Suprapubic skin (tissue), 4 donors: ENCODE measurements around the gene CACNA1E. TPM values are rescaled to one million over a fixed set of nuclear protein-coding genes. Genes with fewer than 3 reads are reported as not detected.

Source experiments
- DNase-seq, 2 donors: peaks; one replicate each; pipeline ENCODE4 v3.0.0-alpha.2; 2019; ENCODE audit warnings: low spot score in 2 of 2
- H3K27ac ChIP-seq: fragments of 200-600 bp; sonication (generic); one replicate; pipeline ENCODE4 v1.5.1; 2019
- H3K27me3 ChIP-seq: fragments of 200-600 bp; sonication (generic); one replicate; pipeline ENCODE4 v1.5.1; 2019
- H3K36me3 ChIP-seq: fragments of 200-600 bp; sonication (generic); one replicate; pipeline ENCODE4 v1.5.1; 2019
- H3K4me1 ChIP-seq: fragments of 200-600 bp; sonication (generic); one replicate; pipeline ENCODE4 v1.5.1; 2019
- H3K4me3 ChIP-seq: fragments of 200-600 bp; sonication (generic); one replicate; pipeline ENCODE4 v1.5.1; 2019; ENCODE audit warnings: mild to moderate bottlenecking
- H3K9me3 ChIP-seq: fragments of 200-600 bp; sonication (generic); one replicate; pipeline ENCODE4 v1.5.1; 2019
- EP300 ChIP-seq: sonication (generic); formaldehyde crosslinking; IDR thresholded peaks from one replicate; pipeline ENCODE4 v1.6.1; 2017; ENCODE audit warnings: antibody characterized with exemption
- POLR2A ChIP-seq, 2 donors: fragments of 450-650 bp; IDR thresholded peaks; one replicate each; pipeline ENCODE4 v1.6.1; 2017; ENCODE audit warnings: antibody characterized with exemption in 2 of 2, mild to moderate bottlenecking in 2 of 2, moderate library complexity in 2 of 2
- POLR2AphosphoS5 ChIP-seq, 3 donors: sonication (generic); formaldehyde crosslinking; IDR thresholded peaks; one replicate each; pipeline ENCODE4 v1.6.1; 2017; ENCODE audit warnings: antibody characterized with exemption in 3 of 3
- WGBS: methylation state at CpG from one replicate; pipeline ENCODE4 v1.1.5; 2018; 5-methylcytosine and 5-hydroxymethylcytosine counted together
- total RNA-seq, 4 donors: library from RNA; depleted of rRNA; stranded (reverse); fragments of >200 nt; gene quantifications; one replicate each; pipeline ENCODE4 v1.1.0, GENCODE V29; 2016
- TF ChIP-seq, protein P1 (sequence below), 2 donors: fragments of 200-600 bp in 1 of 2; fragments of 450-650 bp in 1 of 2; sonication (generic) in 1 of 2; IDR thresholded peaks; one replicate each; pipeline ENCODE4 v1.5.1; 2016 to 2019; ENCODE audit warnings: antibody characterized with exemption in 2 of 2, mild to moderate bottlenecking in 1 of 2, moderate library complexity in 1 of 2

The CACNA1E gene
- total RNA-seq, 4 donors from 2014 or later = not detected

GRCh38 chr1:181443231-181443853, 40.0 kb upstream of the CACNA1E start:
- H3K27me3 ChIP-seq = no peaks in the 10 kb centered on the region
- WGBS = 85% methylated on average over 3 of the region's 3 CpGs
- H3K36me3 ChIP-seq = no peaks in the 10 kb centered on the region
- no peaks in the 10 kb centered on the region for H3K4me1 ChIP-seq
- no peaks in the 10 kb centered on the region for H3K9me3 ChIP-seq
- no peak for TF ChIP-seq EP300
- no peak overlapping the region for H3K27ac ChIP-seq
- H3K4me3 ChIP-seq = no peak overlapping the region
- no peak for DNase-seq

GRCh38 chr1:181445436-181445835, 37.9 kb upstream of the CACNA1E start:
- Histone ChIP-seq H3K27me3 (no peaks in the 10 kb centered on the region), H3K27ac (no peak overlapping the region), H3K9me3 (no peaks in the 10 kb centered on the region), H3K36me3 (no peaks in the 10 kb centered on the region), H3K4me1 (no peaks in the 10 kb centered on the region), H3K4me3 (no peak overlapping the region)
- DNase-seq = no peak
- TF ChIP-seq EP300 (no peak), POLR2AphosphoS5 (IDR thresholded peaks at IDR 0.05) (no peak), POLR2A (IDR thresholded peaks at IDR 0.05) (no peak)
- TF ChIP-seq, protein P1, sequence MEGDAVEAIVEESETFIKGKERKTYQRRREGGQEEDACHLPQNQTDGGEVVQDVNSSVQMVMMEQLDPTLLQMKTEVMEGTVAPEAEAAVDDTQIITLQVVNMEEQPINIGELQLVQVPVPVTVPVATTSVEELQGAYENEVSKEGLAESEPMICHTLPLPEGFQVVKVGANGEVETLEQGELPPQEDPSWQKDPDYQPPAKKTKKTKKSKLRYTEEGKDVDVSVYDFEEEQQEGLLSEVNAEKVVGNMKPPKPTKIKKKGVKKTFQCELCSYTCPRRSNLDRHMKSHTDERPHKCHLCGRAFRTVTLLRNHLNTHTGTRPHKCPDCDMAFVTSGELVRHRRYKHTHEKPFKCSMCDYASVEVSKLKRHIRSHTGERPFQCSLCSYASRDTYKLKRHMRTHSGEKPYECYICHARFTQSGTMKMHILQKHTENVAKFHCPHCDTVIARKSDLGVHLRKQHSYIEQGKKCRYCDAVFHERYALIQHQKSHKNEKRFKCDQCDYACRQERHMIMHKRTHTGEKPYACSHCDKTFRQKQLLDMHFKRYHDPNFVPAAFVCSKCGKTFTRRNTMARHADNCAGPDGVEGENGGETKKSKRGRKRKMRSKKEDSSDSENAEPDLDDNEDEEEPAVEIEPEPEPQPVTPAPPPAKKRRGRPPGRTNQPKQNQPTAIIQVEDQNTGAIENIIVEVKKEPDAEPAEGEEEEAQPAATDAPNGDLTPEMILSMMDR (IDR thresholded peaks at IDR 0.05) = no peak

GRCh38 chr1:181448461-181448860, 34.9 kb upstream of the CACNA1E start:
- Histone ChIP-seq H3K4me3 (no peak overlapping the region), H3K9me3 (no peaks in the 10 kb centered on the region), H3K4me1 (no peaks in the 10 kb centered on the region), H3K27ac (no peak overlapping the region), H3K27me3 (no peaks in the 10 kb centered on the region), H3K36me3 (no peaks in the 10 kb centered on the region)
- TF ChIP-seq POLR2A (IDR thresholded peaks at IDR 0.05) (no peak), POLR2AphosphoS5 (IDR thresholded peaks at IDR 0.05) (no peak), EP300 (no peak)
- TF ChIP-seq, protein P1 (IDR thresholded peaks at IDR 0.05) = no peak
- 61% methylated on average over 3 of the region's 3 CpGs for WGBS
- no peak for DNase-seq

DNA sequence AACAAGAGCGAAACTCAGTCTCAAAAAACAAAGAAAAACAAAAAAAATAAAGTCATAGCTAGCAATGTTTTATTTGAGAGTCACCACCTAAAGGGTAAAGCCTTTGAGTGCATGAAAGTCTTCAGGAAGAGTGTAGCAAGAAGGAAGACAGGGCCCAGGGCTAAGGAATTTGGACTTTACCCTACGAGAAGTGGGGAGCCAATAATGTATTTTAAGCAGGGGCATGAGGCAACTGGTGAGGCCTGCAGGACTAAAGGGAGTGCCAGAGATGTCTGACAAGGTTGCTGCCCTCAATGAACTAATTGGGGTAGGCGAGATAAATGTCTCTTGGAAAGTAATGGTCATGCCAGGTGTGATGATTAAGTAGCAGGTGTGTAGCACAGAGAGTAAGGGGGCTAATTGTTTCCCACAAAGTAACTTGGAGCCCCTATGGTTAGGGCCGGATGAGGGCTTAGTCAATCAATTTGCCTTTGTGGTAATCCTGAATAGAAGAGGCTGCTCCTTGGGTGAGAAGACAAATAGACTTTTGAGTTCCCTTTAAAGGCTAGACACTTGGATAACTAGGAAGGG, 31.6 kb upstream of the CACNA1E start:
- WGBS = 74% methylated on average over 4 of the region's 4 CpGs
- Histone ChIP-seq H3K4me1 (no peaks in the 10 kb centered on the region), H3K36me3 (no peaks in the 10 kb centered on the region), H3K27ac (no peak overlapping the region), H3K27me3 (no peaks in the 10 kb centered on the region), H3K9me3 (no peaks in the 10 kb centered on the region), H3K4me3 (no peak overlapping the region)
- no peak for DNase-seq
- no peak for TF ChIP-seq EP300
- TF ChIP-seq, protein P1 (IDR thresholded peaks at IDR 0.05) = no peak
- TF ChIP-seq POLR2A (IDR thresholded peaks at IDR 0.05) = no peak
- no peak for TF ChIP-seq POLR2AphosphoS5 (IDR thresholded peaks at IDR 0.05)

- peaks cover 3% of the 10 kb centered on the region for H3K9me3 ChIP-seq
- no peaks in the 10 kb centered on the region for H3K27me3 ChIP-seq
- H3K4me3 ChIP-seq = no peak overlapping the region
- no peak overlapping the region for H3K27ac ChIP-seq
- H3K36me3 ChIP-seq = no peaks in the 10 kb centered on the region
- TF ChIP-seq, protein P1 (IDR thresholded peaks at IDR 0.05) = no peak
- TF ChIP-seq EP300 = no peak
- no peak for DNase-seq
- H3K4me1 ChIP-seq = no peaks in the 10 kb centered on the region
- 47% methylated on average over 3 of the region's 3 CpGs for WGBS
These were observed 30.6 kb upstream of the CACNA1E start for GRCh38 chr1:181452746-181453145.
